ENCODE data around the gene CAD. TPM values are rescaled to one million over a fixed set of nuclear protein-coding genes. Genes with fewer than 3 reads are reported as not detected.

The CAD gene
- total and polyA plus RNA-seq, 2 of the 4 experiments (the other 2 are of a cell fraction), result 12.9 to 38.7 TPM

GRCh38 chr2:27264253-27264752 lies 47.1 kb downstream of the CAD start:
- Histone ChIP-seq H3K4me3 (ENCODE audit: insufficient read depth, low read depth, low read length) (no peak overlapping the region; the same call in 1 of the 2 replicates), H2AFZ (replicated peaks; ENCODE audit: low read length, poor library complexity) (peak overlapping the region; percentile 92), H3K27ac (ENCODE audit: insufficient read depth, low read length) (no peak overlapping the region), H4K20me1 (ENCODE audit: insufficient read depth, low read length) (no peaks in the 10 kb centered on the region), H2BK20ac (ENCODE audit: low read depth, low read length) (no peak overlapping the region), H2BK15ac (ENCODE audit: low read depth, low read length) (no peak overlapping the region), H3K9ac (ENCODE audit: low read depth, low read length) (no peak overlapping the region), H4K5ac (ENCODE audit: low read depth, low read length) (no peak overlapping the region), H3K4ac (ENCODE audit: low read depth, low read length) (no peak overlapping the region), H3K36me3 (ENCODE audit: control insufficient read depth, insufficient read depth, low read length) (no peaks in the 10 kb centered on the region), H3K9me1 (ENCODE audit: insufficient read depth, low read length) (no peaks in the 10 kb centered on the region), H3K4me1 (ENCODE audit: control insufficient read depth, insufficient read depth, low read length) (peaks cover 4% of the 10 kb centered on the region; the same call in 1 of the 2 replicates), H2AK5ac (ENCODE audit: low read depth, low read length) (no peak overlapping the region), H4K8ac (ENCODE audit: low read depth in 2 of 2, low read length in 2 of 2) (no peak overlapping the region), H3K9me3 (ENCODE audit: control insufficient read depth, insufficient read depth, low read length) (no peaks in the 10 kb centered on the region; the same call in 1 of the 2 replicates), H3K23ac (ENCODE audit: low read depth, low read length) (peak overlapping the region; percentile 77; the same call in 1 of the 2 replicates), H2AK9ac (replicated peaks; ENCODE audit: low read depth, low read length, poor library complexity) (peak overlapping the region; percentile 29), H3K79me1 (ENCODE audit: low read depth in 1 of 2, low read length in 2 of 2) (no peaks in the 10 kb centered on the region), H3K56ac (ENCODE audit: extremely low read depth, insufficient read depth, low read length) (no peak overlapping the region), H3K14ac (replicated peaks; ENCODE audit: low read depth, low read length) (no peak overlapping the region), H3K4me2 (ENCODE audit: low read depth, low read length) (peak overlapping the region; percentile 83; the same call in 1 of the 2 replicates), H2BK120ac (ENCODE audit: low read depth, low read length) (no peak overlapping the region), H4K91ac (ENCODE audit: insufficient read depth, low read depth, low read length) (no peak overlapping the region), H2BK5ac (ENCODE audit: low read depth, low read length, poor library complexity, severe bottlenecking) (no peak overlapping the region), H3K18ac (ENCODE audit: low read depth, low read length) (no peak overlapping the region), H3K27me3 (ENCODE audit: control insufficient read depth, insufficient read depth, low read length) (peaks cover 82% of the 10 kb centered on the region)
- dilution Hi-C loops (cut with HindIII; ENCODE audit: low sequenced_read_pairs, unreplicated experiment) (no loop called here), in situ Hi-C loops (cut with MboI; ENCODE audit: low sequenced_read_pairs) (no loop called here), intact Hi-C loops (cut with micrococcal nuclease) (no loop called here)
- 0% methylated on average over 3 of the region's 38 CpGs; no CpG with 5 or more reads in 1 of the 2 experiments for WGBS, 2 experiments (ENCODE audit: extremely low coverage in 2 of 2, insufficient read length in 1 of 2)
- DNase-seq, result no peak
- no TSS peak for BruUV-seq (replicated peaks)
- ChIA-PET CTCF (interaction anchor here (0.7 to 2.8 kb wide), 5 partner anchors 9 to 39 kb away, joined by 3 to 8 read pairs (median 5); no protein-coding TSS in a partner anchor), POLR2A (ENCODE audit: unreplicated experiment) (no interaction called here)
- ATAC-seq (ENCODE audit: low read depth), result no peak
- TF ChIP-seq BHLHE40 (IDR thresholded peaks at IDR 0.05; ENCODE audit: low read depth, low read length), result peak; percentile 37; the same call in 1 of the 2 replicates
- TF ChIP-seq CHD1 (IDR thresholded peaks at IDR 0.05; ENCODE audit: low read depth, low read length), result no peak

All from IMR-90 (cell line).